Measurements from ENCODE around the gene FBXO34.
"Not testable (repeated sequence)": the region's sequence is repeated elsewhere in the genome, so short reads cannot be mapped to it uniquely, and the experiment has no call there.

Gene FBXO34

DNA sequence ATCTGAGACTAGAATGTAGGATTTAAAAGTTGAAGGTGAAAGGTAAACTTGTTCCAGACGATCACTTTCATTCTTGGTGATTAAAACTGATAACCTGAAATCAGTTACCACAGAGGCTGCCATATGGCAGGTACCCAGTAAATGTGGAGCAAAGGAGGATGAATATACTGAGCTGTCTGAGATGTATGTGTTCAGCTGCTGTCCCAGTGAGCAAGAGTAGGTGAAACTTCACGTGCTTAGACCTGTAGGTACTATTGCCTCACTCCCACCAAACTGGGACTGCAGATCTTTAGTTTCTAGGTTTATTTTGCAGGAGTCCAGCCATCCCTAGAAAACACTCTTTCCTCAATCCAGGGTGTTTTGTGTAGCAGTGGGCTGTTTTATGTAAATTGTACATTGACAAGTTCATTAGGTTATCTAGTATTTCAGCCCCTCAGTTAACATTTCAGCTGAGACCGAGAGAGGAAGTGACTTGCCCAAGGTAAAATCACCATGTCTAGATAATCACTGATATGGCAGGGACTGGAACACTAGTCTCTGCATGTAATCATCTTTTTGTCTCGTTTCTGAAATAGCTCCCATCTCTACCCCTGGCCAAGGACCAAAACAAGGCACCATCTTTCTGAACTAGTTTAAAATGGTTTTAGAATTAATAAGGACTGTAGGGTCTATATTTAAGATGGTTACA is 77.7 kb downstream of the FBXO34 start:
- no peak for DNase-seq

DNA sequence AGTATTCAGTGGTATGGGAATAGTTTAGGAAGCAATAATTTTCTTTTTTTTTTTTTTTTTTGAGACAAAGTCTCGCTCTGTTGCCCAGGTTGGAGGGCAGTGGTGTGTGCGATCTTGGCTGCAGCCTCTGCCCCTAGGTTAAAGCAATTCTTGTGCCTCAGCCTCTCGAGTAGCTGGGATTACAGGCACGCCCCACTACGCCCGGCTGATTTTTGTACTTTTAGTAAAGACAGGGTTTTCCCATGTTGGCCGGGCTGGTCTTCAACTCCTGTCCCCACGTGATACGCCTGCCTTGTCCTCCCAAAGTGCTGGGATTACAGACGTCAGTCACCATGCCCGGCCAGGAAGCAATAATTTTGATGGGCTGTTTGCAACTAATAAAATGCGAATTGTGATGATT is 78.3 kb downstream of the FBXO34 start:
- DNase-seq, result no peak

DNA sequence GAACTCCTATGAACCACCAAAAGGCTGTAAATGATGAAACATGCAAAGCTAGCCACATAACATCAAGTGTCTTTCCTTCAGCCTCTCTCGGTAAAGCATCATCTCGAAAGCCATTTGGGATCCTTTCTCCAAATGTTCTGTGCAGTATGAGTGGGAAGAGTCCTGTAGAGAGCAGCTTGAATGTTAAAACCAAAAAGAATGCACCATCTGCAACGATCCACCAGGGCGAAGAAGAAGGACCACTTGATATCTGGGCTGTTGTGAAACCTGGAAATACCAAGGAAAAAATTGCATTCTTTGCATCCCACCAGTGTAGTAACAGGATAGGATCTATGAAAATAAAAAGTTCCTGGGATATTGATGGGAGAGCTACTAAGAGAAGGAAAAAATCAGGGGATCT is 79.2 kb downstream of the FBXO34 start:
- no peak for DNase-seq

DNA sequence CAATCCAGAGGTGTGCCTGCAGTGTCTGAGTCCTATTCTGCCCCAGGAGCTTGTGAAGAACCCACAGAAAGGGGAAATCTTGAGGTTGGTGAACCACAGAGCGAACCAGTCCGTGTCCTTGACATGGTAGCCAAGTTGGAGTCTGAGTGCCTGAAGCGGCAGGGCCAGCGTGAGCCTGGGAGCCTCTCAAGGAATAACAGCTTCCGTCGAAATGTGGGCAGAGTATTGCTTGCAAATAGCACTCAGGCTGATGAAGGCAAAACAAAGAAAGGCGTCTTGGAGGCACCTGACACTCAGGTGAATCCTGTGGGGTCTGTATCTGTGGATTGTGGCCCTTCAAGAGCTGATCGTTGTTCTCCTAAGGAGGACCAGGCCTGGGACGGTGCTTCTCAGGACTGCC is 79.9 kb downstream of the FBXO34 start:
- DNase-seq, result no peak

DNA sequence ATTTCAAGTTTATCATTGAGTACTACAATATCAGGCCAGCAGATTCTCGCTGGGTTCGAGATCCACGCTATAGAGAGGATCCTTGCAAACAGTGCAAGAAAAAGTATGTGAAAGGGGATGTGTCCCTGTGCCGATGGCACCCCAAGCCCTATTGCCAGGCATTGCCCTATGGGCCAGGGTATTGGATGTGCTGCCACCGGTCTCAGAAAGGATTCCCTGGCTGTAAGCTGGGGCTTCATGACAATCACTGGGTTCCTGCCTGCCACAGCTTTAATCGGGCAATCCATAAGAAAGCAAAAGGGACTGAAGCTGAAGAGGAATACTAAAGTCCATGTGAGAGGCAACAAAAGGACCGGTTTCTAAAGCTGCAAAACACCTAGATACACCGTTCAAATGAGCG is 81.0 kb downstream of the FBXO34 start:
- no peak for DNase-seq

DNA sequence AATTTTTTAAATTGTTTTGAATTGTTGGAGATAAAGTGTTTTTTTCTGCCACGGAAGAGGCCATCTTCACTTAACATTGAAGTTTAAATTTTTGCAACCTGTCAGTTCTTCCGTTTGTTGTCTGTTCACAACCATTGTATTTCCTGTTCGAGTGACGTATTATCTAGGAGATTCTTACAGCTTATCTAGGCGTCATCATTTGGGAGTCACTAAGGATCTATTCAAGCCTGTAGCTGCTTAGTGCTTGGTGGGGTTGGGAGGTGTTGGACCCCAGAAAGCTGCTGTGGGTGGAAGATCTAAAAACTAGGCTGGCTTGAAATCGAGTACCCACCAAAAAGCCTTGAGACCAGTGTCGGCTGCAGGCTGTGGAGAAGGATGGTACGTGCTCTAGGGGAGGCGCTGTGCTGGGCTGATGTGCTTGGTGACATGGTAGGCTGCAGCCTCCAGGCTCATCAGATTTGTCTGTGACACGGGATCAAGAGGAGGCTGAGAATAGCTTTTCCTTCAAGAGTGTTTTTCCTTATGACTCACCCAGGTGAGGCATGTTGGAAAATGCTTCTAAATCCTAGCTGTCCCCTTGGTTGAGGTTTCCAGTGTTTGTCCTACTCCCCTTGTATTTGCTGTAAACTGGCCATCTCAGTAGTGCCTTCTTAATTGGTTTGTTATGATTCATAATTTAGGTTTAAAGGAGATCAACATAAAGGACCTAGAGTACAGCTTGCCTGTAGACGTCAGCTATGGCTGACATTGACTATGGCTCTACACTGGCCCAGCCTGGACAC is 82.7 kb downstream of the FBXO34 start:
- DNase-seq, result no peak

DNA sequence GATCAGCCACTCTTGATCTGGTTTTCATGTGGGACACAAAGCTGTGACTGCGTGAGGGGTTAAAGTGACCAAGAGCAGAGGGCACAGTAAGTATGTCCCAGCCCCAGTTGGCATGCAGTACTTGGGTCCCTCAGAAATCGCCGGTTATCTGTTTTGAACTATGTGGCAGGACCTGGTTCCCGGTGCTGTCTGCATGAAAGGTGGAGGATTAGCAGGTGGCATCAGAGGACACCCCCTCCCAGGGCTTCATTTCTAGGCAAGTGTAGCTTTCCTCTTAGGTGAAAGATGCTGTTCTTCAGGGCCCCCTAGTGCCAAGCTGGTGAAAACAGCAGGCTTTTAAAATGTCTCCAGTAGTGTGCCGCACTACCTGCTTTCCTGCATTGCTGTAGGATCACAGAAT is 83.3 kb downstream of the FBXO34 start:
- peak; percentile 74 for DNase-seq

DNA sequence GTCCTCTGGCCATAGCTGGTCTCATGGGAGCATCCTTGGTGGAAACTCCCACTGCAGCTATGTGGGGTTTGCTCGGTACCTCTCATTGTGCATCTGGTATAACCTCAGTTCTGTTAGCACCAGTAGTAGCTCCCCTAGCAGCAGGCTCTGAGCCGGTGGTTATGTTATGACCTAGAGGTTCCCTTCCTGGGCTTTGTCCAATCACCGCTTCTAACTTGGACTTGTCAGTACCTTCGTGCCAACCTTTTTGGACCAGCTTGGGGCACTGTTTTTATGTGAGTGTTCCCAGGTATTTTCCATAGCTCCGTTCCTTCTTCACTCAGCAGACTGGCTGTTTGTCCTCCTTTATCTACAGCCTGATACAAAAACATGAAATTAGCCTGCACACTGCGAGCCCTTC is 84.7 kb downstream of the FBXO34 start:
- DNase-seq, result no peak

DNA sequence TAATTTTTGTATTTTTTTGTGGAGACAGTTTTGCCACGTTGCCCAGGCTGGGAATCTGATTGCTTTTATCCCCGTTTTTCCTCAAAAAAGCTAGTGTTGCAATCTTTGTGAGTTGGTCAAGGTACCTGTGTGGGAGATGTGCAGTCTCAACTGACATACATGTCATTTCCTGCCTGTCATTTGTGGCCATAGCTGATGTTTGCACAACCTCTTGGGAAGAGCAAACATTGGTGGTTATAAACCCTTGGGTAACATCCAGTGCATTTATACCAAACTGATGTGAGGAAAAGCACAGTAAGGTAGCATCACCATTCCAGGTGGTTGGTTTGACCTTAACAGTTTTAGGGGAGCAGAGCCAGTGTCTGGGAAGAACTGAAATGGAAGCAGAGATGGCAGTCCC is 85.7 kb downstream of the FBXO34 start:
- peak; percentile 30 for DNase-seq

DNA sequence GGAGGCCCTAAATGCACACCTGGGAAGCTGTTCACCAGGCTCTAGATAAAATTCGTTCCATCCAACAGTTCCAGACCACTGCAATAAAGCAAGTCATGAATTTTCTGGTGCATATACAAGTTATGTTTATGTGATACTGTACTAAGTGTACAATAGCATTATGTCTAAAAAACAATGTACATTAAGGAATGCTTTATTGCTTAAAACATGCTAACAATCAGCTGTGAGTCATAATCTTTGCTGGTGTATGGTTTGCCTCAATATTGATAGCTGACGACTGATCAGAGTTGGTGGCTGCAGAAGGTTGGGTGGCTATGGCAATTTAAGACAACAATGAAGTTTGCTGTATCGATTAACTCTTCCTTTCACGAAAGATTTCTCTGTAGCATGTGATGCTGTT is 88.1 kb downstream of the FBXO34 start:
- DNase-seq, result no peak

DNA sequence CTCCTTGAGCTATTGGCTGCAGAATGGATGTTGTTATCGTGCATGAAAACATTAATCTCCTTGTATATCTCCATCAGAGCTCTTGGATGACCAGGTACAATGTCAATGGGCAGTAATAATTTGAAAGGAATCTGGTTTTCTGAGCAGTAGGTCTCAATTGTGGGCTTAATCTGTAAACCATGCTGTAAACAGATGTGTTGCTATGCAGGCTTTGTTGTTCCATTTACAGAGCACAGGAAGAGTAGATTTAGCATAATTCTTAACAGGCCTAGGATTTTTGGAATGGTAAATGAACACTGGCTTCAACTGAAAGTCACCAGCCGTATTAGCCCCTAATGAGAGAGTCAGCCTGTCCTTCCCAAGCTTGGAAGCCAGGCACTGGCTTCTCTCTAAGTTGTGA is 90.0 kb downstream of the FBXO34 start:
- DNase-seq, result no peak

DNA sequence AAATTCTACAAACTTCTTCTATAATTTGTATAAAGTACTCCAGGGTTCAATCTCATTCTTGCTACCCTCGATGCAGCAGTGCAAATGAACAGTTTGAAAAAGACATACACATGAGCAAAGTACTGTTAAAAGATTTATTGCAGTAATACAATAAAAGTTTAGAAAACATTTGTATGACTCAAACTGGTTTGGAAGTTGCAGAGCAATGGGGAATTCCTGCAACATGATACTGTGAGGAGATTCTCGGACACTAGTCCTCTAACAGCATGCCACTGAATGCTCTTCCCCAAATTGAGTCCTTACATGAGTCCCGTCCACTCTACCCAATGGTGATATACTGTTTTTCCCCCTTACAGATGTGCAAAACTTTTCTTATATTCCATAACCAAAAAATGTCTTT is 95.0 kb downstream of the FBXO34 start:
- no peak for DNase-seq

DNA sequence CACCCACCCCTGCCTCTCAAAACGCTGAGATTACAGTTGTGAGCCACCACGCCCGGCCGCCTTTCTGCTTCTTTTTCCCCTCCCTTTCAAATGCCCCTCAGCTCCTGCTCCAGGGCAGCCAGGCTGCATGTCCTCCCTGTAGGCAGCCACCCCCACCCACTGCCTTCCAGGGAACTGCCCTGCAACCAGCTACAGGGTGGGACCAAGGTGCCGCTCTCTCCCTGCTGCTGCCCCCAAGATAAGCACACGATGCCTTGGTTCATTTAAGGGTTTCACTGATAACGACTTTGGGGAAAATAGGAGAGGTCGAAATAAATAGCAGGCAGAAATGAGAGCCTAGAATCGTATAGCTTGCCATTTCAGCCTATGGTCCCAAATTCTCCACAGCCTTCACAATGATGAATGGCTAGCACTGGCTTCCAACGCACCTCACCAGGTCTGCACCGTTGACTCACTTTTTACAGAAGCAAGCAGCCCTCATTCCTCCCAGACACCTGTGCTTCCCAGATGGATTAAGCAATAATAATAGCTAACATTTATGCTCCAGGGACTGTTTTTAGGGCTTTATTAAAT is 99.7 kb downstream of the FBXO34 start:
- DNase-seq, result no peak

DNA sequence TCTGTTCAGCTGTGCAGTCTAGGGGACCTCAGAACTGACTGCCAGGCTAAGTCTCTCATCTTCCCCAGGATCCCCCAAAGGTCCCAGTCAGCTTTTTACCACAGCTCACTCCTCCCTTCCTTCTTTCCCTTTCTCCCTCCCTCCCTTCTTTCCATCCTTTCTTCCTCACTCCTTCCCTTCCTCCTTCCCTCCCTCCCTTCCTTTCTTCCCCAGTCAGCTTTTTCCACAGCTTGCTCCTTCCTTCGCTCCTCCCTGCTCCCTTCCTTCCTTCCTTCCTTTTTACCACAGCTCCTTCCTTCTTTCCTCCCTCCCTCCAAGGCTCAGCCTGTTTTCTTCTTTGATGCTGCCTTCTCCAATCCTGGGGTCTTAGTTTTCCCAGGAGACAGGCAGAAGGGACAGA is 101.2 kb downstream of the FBXO34 start:
- DNase-seq, result no peak

DNA sequence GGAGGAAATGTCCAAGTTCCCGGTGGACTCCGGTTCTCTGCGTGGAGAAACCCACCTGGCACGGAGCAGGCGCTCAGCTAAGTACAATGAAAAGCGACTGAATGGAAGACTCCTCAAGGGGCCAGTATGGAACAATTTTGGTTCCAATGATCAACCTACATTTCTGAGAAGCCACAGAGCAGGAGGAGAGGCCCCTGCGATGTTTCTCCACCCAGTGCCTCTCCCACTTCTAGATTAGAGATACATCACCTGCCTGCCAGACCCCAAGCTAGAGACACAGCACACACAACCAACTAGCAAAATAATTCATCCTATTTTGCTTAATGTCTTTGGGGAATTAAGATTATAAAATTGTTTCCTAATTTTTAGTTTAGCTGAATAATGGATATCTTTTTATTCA is 101.6 kb downstream of the FBXO34 start:
- DNase-seq, result no peak

DNA sequence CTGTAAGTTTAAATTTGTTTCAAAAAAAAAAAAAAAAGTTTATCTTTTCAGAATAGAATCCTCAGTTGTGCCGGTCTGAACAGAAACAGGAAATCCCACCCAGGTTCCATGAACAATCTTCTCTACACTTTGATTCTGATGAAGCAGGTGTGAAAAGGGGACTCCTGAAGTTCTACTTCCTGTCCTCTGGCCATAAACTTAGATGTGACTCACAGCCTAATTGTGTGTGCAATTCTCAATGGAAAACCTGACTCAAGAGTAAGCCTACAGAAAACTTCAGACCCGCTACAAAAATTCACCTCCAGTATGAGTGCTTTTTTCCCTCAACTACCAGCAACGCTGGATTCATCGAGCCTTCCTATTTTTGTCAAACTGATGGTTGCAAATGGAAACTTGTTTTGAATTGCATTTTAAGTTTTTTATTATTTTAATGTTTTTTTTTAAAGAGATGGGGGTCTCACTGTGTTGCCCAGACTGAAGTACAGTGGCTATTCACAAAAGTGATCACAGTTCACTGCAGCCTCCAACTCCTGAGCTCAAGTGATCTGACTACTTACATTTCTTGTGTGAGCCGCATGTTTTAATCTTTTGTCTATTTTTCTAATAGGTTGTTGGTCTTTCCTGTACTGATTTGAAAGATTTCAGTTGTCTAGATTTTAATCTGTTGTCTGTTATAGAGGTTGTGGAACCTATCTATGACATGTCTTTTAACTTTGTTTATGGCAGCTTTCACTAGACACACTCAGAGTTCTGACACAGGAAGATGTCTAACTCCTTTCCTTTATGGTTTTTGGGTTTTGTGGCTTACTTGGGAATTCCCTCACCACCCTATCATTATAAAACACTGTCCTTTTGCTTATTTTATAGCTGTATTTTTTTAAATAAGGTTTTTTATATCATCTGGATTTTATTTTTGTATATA is 102.8 kb downstream of the FBXO34 start:
- DNase-seq, result no peak

DNA sequence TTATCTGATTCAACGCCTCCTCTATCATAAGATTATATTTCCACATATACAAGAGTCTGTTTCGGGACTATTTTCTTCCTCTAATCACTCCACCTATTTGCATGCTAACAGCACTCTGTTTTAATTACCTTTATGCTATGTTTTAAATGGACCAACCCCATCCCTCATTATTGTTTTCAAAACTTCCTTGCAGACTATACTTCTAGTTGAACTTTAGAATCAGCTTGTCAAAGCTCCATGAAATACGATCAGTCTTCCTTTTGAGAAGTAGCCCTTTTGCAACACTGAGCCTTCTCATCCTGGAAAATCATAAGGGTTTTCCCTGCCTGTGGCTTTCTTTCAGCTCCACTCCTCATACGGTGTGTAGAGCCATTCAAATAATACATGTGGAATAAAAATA is 103.5 kb downstream of the FBXO34 start:
- no peak for DNase-seq

DNA sequence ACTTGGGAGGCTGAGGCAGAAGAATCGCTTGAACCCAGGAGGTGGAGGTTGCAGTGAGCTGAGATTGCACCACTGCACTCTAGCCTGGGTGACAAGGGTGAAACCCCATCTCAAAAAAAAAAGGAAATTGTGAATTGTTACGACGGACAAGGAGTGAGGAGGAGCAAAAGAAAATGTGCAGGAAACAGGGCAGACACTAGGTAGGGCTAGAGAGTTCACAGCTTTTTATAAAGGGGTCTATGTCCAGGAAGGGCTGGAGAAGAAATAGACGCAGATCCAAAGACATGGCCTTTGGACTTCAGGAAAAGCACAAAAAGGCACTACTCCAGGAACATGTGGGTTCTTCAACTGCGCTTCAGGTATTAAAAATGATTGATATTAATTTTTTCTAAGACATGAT is 106.0 kb downstream of the FBXO34 start:
- no peak for DNase-seq

DNA sequence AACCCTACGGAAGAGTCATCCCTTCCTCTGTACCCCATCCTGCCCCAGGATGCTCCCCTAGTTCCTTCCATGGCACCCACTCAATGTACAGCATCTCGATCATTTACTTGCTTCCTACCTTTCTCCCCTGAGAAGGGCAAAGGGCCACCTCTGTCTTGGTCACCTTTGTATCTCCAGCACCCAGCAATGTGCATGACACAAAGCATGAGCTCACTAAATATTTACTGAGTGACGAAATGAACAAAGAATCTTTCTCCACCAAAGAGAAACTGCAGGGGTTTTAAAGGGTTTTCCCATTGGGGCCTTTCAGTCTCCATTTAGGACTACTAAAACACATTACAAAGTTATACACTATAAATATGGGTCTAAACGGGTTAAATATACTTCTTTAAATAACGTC is 109.8 kb downstream of the FBXO34 start:
- no peak for DNase-seq

DNA sequence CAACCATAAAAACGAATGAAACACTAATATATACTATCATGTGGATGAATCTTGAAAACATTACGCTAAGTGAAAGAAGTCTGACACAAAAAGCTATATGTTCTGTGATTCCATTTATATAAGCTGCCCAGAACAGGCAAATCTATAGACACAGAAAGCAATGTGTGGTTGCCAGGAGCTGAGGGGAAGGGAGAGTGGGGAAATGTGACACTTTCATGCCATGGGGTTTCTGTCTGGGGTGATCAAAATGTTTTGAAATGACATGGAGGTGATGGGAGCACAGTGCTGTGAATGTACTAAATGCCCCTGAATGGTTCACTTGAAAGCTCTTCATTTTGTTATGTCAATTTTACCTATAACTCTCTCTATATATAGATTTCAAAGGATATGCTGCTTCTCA is 110.3 kb downstream of the FBXO34 start:
- DNase-seq, result no peak

DNA sequence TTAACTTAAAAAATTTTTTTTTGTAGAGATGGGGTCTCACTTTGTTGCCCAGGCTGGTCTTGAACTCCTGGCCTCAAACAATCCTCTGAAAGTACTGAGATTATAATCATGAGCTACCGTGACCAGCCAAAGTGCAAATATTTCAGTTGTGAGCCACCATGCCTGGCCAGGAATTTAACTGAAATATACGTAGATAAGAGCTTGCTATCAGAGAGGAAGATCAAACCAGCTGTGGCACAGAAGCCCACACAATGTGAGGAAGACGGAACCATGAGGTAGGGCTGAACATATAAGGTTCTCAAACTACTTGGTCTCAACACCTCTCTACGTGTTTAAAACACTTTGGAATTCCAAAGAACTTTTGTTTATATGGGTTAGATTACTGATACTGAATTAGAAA is 111.3 kb downstream of the FBXO34 start:
- DNase-seq, result no peak

DNA sequence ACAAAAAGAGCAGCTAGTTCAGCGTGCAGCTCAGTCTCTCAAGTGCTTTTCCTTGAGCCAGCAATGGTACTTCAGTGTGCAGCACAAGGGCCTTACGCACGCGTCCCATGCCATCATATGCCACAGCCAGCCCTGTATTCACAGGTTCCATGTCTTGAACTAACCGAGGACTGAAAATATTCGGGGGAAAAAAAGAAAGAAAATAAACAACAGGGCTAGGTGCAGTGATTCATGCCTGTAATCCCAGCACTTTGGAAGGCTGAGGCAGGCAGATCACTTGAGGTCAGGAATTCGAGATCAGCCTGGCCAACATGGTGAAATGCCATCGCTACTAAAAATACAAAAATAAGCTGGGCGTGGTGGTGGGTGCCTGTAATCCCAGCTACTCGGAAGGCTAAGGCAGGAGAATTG is 111.8 kb downstream of the FBXO34 start:
- not testable (repeated sequence) for DNase-seq

DNA sequence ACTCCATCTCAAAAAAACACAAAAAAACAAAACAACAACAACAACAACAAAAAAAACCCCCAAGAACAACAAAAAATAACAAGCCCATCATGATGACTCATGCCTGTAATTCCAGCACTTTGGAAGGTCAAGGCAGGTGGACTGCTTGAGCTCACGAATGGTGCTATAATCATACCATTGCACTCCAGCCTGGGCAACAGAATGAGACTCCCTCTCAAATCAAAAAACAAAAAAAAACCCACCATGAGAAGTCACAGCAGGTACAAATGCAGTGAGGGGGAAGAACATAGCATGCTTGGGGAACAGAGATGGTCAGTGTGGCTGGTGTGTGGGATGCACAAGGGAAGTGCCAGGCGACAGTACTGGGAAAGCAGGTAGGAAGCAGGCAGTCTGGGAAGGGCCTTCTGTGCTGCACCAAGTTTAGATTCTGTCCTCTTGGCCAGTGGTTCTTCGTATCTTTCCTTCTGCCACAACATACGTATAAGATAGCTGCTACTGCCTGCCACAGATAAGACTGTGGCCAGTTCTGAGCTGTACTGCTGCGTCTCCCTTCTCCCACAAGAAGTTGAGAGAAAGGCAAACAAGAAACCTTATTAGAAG is 112.4 kb downstream of the FBXO34 start:
- DNase-seq, result no peak

Data from NCI-H345 (cell line).